ENCODE measurements around the gene SURF4. TPM values are rescaled to one million over a fixed set of nuclear protein-coding genes. Genes with fewer than 3 reads are reported as not detected.

SURF4 gene
- total and polyA plus RNA-seq, 2 of the 13 experiments (the other 11 are each of a cell fraction or from before 2014, with no cell fraction given), result 220 to 265 TPM

DNA sequence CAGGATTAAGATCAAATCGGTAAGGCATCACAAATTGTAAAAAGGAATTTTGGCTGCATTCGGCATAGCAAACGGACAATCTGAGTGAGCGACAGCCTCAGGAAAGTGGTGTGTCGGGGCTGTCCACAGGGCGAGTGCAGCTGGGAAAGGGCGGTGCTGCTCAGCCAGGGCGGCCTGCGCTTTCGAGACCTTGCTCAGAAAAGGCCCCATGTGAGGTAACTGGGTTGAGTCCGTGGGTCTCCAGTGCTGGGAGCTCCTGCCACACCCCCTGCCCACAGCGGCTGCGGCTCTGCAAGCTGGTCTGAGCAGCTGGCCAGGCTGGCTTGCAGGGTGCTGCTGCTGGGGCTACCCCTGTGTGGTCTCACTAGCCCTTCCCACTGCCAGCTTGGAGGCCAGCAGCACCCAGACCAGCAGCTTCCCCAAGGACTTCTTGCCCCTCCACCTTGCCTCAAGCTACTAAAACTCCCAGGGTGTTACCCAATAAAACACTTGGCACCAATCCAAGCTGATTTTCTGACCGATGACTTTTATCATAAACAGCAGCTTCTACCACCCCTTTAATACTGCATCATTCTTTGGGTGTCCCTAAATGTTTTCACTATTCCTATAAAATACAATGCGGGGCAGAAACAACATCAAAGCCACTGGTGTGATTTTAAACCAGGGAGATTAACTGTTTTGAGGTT, 13.4 kb downstream of the SURF4 start:
- no peak overlapping the region for H3K9ac ChIP-seq (ENCODE audit: insufficient read depth, low read depth, low read length)
- H3K79me2 ChIP-seq (ENCODE audit: insufficient read depth, low read length), result peaks cover 26% of the 10 kb centered on the region
- in situ Hi-C loops (cut with HindIII; ENCODE audit: extremely low pct_ligation_motif_present, low pct_unique_long_range_greater_than_20kb), result no loop called here
- POLR2A ChIA-PET, result interaction anchor here (1.6 to 1.9 kb wide), 2 partner anchors 9 to 97 kb away, joined by 5 to 7 read pairs; partner anchors contain the start of gene CACFD1
- H3K4me3 ChIP-seq (replicated peaks in 1 of 3; ENCODE audit: insufficient read depth in 1 of 3, low read depth in 2 of 3, low read length in 3 of 3), result no peak overlapping the region
- CTCF ChIA-PET (ENCODE audit: low intra/inter-chr PET ratio, low total read pairs), result no interaction called here
- H3K36me3 ChIP-seq (replicated peaks in 1 of 2; ENCODE audit: control insufficient read depth in 1 of 2, insufficient read depth in 2 of 2, low read length in 2 of 2), result peaks cover 25 to 86% of the 10 kb centered on the region in 2 experiments
- DNase-seq (ENCODE audit: low spot score), result no peak
- H2AFZ ChIP-seq (ENCODE audit: low read length), result no peak overlapping the region
- H3K27ac ChIP-seq (ENCODE audit: extremely low read length, insufficient read depth, low read length), result no peak overlapping the region
- no peak for FAIRE-seq
- TF ChIP-seq, protein P1, sequence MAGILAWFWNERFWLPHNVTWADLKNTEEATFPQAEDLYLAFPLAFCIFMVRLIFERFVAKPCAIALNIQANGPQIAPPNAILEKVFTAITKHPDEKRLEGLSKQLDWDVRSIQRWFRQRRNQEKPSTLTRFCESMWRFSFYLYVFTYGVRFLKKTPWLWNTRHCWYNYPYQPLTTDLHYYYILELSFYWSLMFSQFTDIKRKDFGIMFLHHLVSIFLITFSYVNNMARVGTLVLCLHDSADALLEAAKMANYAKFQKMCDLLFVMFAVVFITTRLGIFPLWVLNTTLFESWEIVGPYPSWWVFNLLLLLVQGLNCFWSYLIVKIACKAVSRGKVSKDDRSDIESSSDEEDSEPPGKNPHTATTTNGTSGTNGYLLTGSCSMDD (CRISPR knock-in tag; IDR thresholded peaks at IDR 0.05), result no peak
- TF ChIP-seq DPF2 (CRISPR knock-in tag; IDR thresholded peaks at IDR 0.05; ENCODE audit: borderline replicate concordance, low read depth) (no peak), RBM22 (optimal IDR thresholded peaks at IDR 0.05; ENCODE audit: low read length) (peak; percentile 64), RBFOX2 (IDR thresholded peaks at IDR 0.05; ENCODE audit: low read depth, low read length) (peak; percentile 75), SRF (IDR thresholded peaks at IDR 0.05; ENCODE audit: low read depth, low read length) (no peak), RAD21 (CRISPR knock-in tag; IDR thresholded peaks at IDR 0.05) (peak; percentile 43; the same call in 1 of the 2 replicates), HNRNPH1 (optimal IDR thresholded peaks at IDR 0.05; ENCODE audit: low read depth, low read length) (no peak), ATF7 (IDR thresholded peaks at IDR 0.05) (no peak), ATF7 (CRISPR knock-in tag; IDR thresholded peaks at IDR 0.05) (no peak), POLR2A (IDR thresholded peaks at IDR 0.05; ENCODE audit: insufficient read depth in 1 of 2, low read depth in 2 of 2, low read length in 2 of 2) (peak in 1 of 2 experiments; percentile 38; a peak in 3 of 4 replicates), AGO2 (optimal IDR thresholded peaks at IDR 0.05; ENCODE audit: low read depth, low read length) (peak; percentile 90)
- TF ChIP-seq, protein P2, sequence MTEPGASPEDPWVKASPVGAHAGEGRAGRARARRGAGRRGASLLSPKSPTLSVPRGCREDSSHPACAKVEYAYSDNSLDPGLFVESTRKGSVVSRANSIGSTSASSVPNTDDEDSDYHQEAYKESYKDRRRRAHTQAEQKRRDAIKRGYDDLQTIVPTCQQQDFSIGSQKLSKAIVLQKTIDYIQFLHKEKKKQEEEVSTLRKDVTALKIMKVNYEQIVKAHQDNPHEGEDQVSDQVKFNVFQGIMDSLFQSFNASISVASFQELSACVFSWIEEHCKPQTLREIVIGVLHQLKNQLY (CRISPR knock-in tag; IDR thresholded peaks at IDR 0.05), result no peak
- TF ChIP-seq, protein P3, sequence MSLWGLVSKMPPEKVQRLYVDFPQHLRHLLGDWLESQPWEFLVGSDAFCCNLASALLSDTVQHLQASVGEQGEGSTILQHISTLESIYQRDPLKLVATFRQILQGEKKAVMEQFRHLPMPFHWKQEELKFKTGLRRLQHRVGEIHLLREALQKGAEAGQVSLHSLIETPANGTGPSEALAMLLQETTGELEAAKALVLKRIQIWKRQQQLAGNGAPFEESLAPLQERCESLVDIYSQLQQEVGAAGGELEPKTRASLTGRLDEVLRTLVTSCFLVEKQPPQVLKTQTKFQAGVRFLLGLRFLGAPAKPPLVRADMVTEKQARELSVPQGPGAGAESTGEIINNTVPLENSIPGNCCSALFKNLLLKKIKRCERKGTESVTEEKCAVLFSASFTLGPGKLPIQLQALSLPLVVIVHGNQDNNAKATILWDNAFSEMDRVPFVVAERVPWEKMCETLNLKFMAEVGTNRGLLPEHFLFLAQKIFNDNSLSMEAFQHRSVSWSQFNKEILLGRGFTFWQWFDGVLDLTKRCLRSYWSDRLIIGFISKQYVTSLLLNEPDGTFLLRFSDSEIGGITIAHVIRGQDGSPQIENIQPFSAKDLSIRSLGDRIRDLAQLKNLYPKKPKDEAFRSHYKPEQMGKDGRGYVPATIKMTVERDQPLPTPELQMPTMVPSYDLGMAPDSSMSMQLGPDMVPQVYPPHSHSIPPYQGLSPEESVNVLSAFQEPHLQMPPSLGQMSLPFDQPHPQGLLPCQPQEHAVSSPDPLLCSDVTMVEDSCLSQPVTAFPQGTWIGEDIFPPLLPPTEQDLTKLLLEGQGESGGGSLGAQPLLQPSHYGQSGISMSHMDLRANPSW (CRISPR knock-in tag; IDR thresholded peaks at IDR 0.05; ENCODE audit: borderline replicate concordance), result no peak
- H3K9me3 ChIP-seq (ENCODE audit: low read length), result no peaks in the 10 kb centered on the region
- 97% methylated on average over 12 of the region's 15 CpGs for WGBS (ENCODE audit: low lambda C conversion rate)
- TSS peak; percentile 47 for BruUV-seq (replicated peaks)
- peaks cover 46% of the 10 kb centered on the region for H3K4me1 ChIP-seq (ENCODE audit: insufficient read depth, low read length)
- no peak for ATAC-seq
- H4K20me1 ChIP-seq (ENCODE audit: insufficient read depth, low read length), result peaks cover 62% of the 10 kb centered on the region
- intact Hi-C loops (cut with micrococcal nuclease; ENCODE audit: unreplicated experiment), result no loop called here
- H3K4me2 ChIP-seq (ENCODE audit: low read depth, low read length), result no peak overlapping the region
- no peaks in the 10 kb centered on the region for H3K27me3 ChIP-seq (ENCODE audit: control insufficient read depth in 1 of 2, insufficient read depth in 2 of 2, low read length in 2 of 2)
